DOHH2 (cell line): ENCODE data around the gene HLCS.

ENCODE experiments used
- CTCF ChIP-seq: fragments of 200-600 bp; sonication (generic); IDR thresholded peaks from one replicate; pipeline ENCODE4 v1.5.1; 2014; ENCODE audit warnings: antibody characterized with exemption, mild to moderate bottlenecking, low read depth, low read length; ENCODE audit not compliant: poor library complexity, severe bottlenecking
- EZH2phosphoT487 ChIP-seq: fragments of 200-600 bp; sonication (generic); IDR thresholded peaks from 2 replicates; pipeline ENCODE4 v1.6.1; 2017; ENCODE audit warnings: borderline replicate concordance, mild to moderate bottlenecking, antibody characterized with exemption, low read length, moderate library complexity, mixed read lengths

- TF ChIP-seq CTCF (no peak), EZH2phosphoT487 (no peak)
These were observed 231.3 kb downstream of the HLCS start for GRCh38 chr21:36735201-36735515.
